T-cell (primary cell): ENCODE data around the gene IQGAP1. TPM values are rescaled to one million over a fixed set of nuclear protein-coding genes. Genes with fewer than 3 reads are reported as not detected.
A peak's percentile ranks its signal among the peaks of the same experiment; 100 is the strongest.

Source experiments
- ATAC-seq, 4 experiments: fragments of 200-7000 bp in 3 of 4; fragments of 150-1000 bp in 1 of 4; cut with Tn5 transposase; replicated peaks in 1 of 4; 1 replicate in 3 of 4; 2 replicates in 1 of 4; pipeline ENCODE4 v1.10.0; 2021; ENCODE audit warnings: moderate library complexity in 3 of 4, mild to moderate bottlenecking in 2 of 4, moderate number of reproducible peaks in 1 of 4
- CTCF ChIA-PET, 2 donors: fragments of 300-600 bp; sonication (Branson Sonifier 250); formaldehyde crosslinking; loops; one replicate each; lab custom pipeline; 2022; ENCODE audit warnings: antibody characterized with exemption in 2 of 2; lab: Charles Lee
- POLR2A ChIA-PET, 2 donors: fragments of 300-600 bp; sonication (Branson Sonifier 250); formaldehyde crosslinking; loops; one replicate each; lab custom pipeline; 2022; ENCODE audit warnings: antibody characterized with exemption in 2 of 2; lab: Charles Lee
- DNase-seq, 35 experiments: peaks; one replicate each; pipeline versions ENCODE4 v3.0.0 to v3.0.0-alpha.2; 2013 to 2023
- H3K27ac ChIP-seq: one replicate; pipeline ENCODE4 v1.5.1; 2013; ENCODE audit warnings: low read length
- H3K27me3 ChIP-seq, 2 experiments: replicated peaks in 1 of 2; 1 replicate in 1 of 2; 2 replicates in 1 of 2; pipeline versions ENCODE4 v1.6.1 to v1.7.0; 2013; ENCODE audit warnings: low read length in 1 of 2, mixed read lengths in 1 of 2; ENCODE audit not compliant: control insufficient read depth in 2 of 2, insufficient read depth in 2 of 2; ENCODE audit errors: extremely low read depth in 1 of 2
- H3K36me3 ChIP-seq, 2 donors: 1 replicate in 1 of 2; 2 replicates in 1 of 2; pipeline versions ENCODE4 v1.6.1 to v1.7.0; 2013; ENCODE audit warnings: low read length in 1 of 2; ENCODE audit not compliant: control insufficient read depth in 2 of 2, insufficient read depth in 1 of 2; ENCODE audit errors: extremely low read depth in 1 of 2
- H3K4me1 ChIP-seq, 2 experiments: 1 replicate in 1 of 2; 2 replicates in 1 of 2; pipeline versions ENCODE4 v1.6.1 to v1.7.0; 2013; ENCODE audit warnings: low read length in 2 of 2, mixed read lengths in 1 of 2; ENCODE audit not compliant: insufficient read depth in 2 of 2, control insufficient read depth in 1 of 2; ENCODE audit errors: extremely low read depth in 1 of 2
- H3K4me3 ChIP-seq, 2 donors: 1 replicate in 1 of 2; 2 replicates in 1 of 2; pipeline versions ENCODE4 v1.5.1 to v1.7.0; 2013; ENCODE audit warnings: mild to moderate bottlenecking in 2 of 2, low read length in 1 of 2, moderate library complexity in 1 of 2; ENCODE audit not compliant: control insufficient read depth in 1 of 2; ENCODE audit errors: extremely low read depth in 1 of 2
- H3K9me3 ChIP-seq: 2 replicates; pipeline ENCODE4 v1.7.0; 2013
- H3K27ac Mint-ChIP-seq, 2 donors: one replicate each; pipeline ENCODE4 v1.8.0; 2020 to 2021; ENCODE audit warnings: mild to moderate bottlenecking in 2 of 2, mixed read lengths in 2 of 2
- H3K27me3 Mint-ChIP-seq, 2 donors: one replicate each; pipeline ENCODE4 v1.8.0; 2021 to 2022; ENCODE audit warnings: mixed read lengths in 2 of 2
- H3K36me3 Mint-ChIP-seq: one replicate; pipeline ENCODE4 v1.8.0; 2021; ENCODE audit warnings: mixed read lengths
- H3K4me1 Mint-ChIP-seq, 3 donors: one replicate each; pipeline ENCODE4 v1.8.0; 2020 to 2022; ENCODE audit warnings: mixed read lengths in 3 of 3, mild to moderate bottlenecking in 1 of 3
- H3K4me3 Mint-ChIP-seq, 3 donors: one replicate each; pipeline ENCODE4 v1.8.0; 2020 to 2022; ENCODE audit warnings: mild to moderate bottlenecking in 3 of 3, mixed read lengths in 3 of 3, moderate library complexity in 3 of 3
- H3K9me3 Mint-ChIP-seq, 3 donors: one replicate each; pipeline ENCODE4 v1.8.0; 2020 to 2022; ENCODE audit warnings: mixed read lengths in 3 of 3
- WGBS: methylation state at CpG from one replicate; pipeline ENCODE4 v1.1.5; 2013; ENCODE audit warnings: missing lambda C conversion rate; ENCODE audit not compliant: insufficient coverage; 5-methylcytosine and 5-hydroxymethylcytosine counted together
- total RNA-seq, 35 experiments: library from RNA in 6 of 35; stranded (reverse) in 6 of 35; fragments of 120-200 nt in 1 of 35; gene quantifications; one replicate each; pipeline versions ENCODE4 v1.2.1 to v1.2.4 and lab custom pipeline; 2013 to 2026

Gene IQGAP1
- total RNA-seq, 5 donors from 2014 or later (not counting 1 experiment from before 2014, with no cell fraction given): 125 to 158 (median 127) TPM

DNA sequence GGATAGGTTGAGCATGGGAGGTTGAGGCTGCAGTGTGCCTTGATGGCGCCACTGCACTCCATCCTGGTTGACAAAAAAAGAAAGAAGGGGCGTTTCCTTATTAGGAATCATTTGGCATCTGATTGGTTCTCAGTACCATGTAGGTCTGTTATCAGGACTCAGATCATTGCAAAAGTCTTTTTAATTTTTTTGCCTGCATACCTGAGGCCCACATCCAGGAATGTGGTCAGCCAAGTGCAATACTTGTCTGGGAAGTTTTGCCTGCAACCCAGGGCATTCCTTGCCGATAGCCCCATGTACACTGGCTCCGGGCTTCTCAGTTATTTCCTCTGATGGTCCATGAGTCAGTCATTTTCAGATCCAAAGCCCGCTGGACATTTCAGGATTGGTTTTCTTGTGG is 91.6 kb downstream of the IQGAP1 start:
- H3K4me3 ChIP-seq: no peak overlapping the region
- no peak overlapping the region for H3K27ac ChIP-seq
- H3K9me3 Mint-ChIP-seq: no peaks in the 10 kb centered on the region
- no peak overlapping the region for H3K4me3 Mint-ChIP-seq
- peaks cover 0 to 13% of the 10 kb centered on the region in 2 experiments for H3K4me1 ChIP-seq
- H3K9me3 ChIP-seq: no peaks in the 10 kb centered on the region
- 84% methylated on average over 3 of the region's 5 CpGs for WGBS
- H3K27ac Mint-ChIP-seq: peak overlapping the region in 1 of 2 donors; percentile 63
- H3K36me3 ChIP-seq: peaks cover 2 to 75% of the 10 kb centered on the region in 2 donors
- no peaks in the 10 kb centered on the region for H3K27me3 ChIP-seq
- ChIA-PET CTCF (interaction anchor here (0.7 to 6.6 kb wide), 2 partner anchors 119 to 179 kb away, joined by 3 to 52 read pairs; no protein-coding TSS in a partner anchor), POLR2A (no interaction called here)
- H3K4me1 Mint-ChIP-seq: peaks cover 27 to 58% (median 43%) of the 10 kb centered on the region in 3 donors
- ATAC-seq (no peak), DNase-seq (no peak)
- H3K36me3 Mint-ChIP-seq: peaks cover 48% of the 10 kb centered on the region
- H3K27me3 Mint-ChIP-seq: no peaks in the 10 kb centered on the region

DNA sequence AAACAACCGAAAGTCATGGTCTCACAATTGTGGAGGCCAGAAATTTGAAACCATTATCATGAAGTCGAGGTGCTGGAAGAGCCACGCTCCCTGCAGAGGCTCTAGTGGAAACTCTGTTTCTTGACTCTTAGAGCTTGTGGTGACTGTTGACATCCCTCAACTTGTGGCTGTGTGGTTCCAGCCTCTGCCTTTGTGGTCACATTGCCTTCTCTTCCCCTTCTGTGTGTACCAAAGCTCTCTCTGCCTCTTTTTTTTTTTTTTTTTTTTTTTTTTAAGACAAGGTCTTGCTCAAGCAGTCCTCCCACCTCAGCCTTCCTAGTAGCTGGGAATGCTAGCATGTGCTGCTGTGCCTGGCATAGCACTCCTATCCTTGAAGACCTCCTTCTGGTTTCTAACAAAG is 93.0 kb downstream of the IQGAP1 start:
- peak in 20 of 35 experiments; percentile 1 to 54 (median 9) for DNase-seq
- no peak overlapping the region for H3K27ac ChIP-seq
- CTCF ChIA-PET: interaction anchor here (0.6 to 6.6 kb wide), 13 partner anchors 18 to 520 kb away, joined by 3 to 52 read pairs (median 6); no protein-coding TSS in a partner anchor

GRCh38 chr15:90482124-90483011 is 94.3 kb downstream of the IQGAP1 start:
- H3K36me3 ChIP-seq: peaks cover 10 to 80% of the 10 kb centered on the region in 2 donors
- ATAC-seq (peak in 1 of 4 experiments; percentile 57), DNase-seq (peak in 30 of 35 experiments; percentile 7 to 68 (median 34))
- Mint-ChIP-seq H3K36me3 (peaks cover 59% of the 10 kb centered on the region), H3K4me3 (no peak overlapping the region), H3K4me1 (peaks cover 22 to 49% (median 35%) of the 10 kb centered on the region in 3 donors), H3K27me3 (no peaks in the 10 kb centered on the region), H3K9me3 (no peaks in the 10 kb centered on the region), H3K27ac (no peak overlapping the region)
- H3K27ac ChIP-seq: no peak overlapping the region
- H3K4me1 ChIP-seq: peaks cover 0 to 13% of the 10 kb centered on the region in 2 experiments
- WGBS: 93% methylated on average over 3 of the region's 7 CpGs
- H3K4me3 ChIP-seq: no peak overlapping the region
- CTCF ChIA-PET: interaction anchor here (0.5 to 6.6 kb wide), 21 partner anchors 17 to 408 kb away, joined by 3 to 52 read pairs (median 3); no protein-coding TSS in a partner anchor
- no peaks in the 10 kb centered on the region for H3K9me3 ChIP-seq
- H3K27me3 ChIP-seq: no peaks in the 10 kb centered on the region
- POLR2A ChIA-PET: interaction anchor here in 1 of 2 donors (0.7 kb wide), 1 partner anchor 31 kb away, joined by 7 read pairs; no protein-coding TSS in a partner anchor

More for the DNA sequence above, 93.0 kb downstream of the IQGAP1 start:
- Mint-ChIP-seq H3K27ac (peak overlapping the region; percentile 29 to 65), H3K4me1 (peaks cover 27 to 58% (median 43%) of the 10 kb centered on the region in 3 donors), H3K4me3 (no peak overlapping the region), H3K27me3 (no peaks in the 10 kb centered on the region), H3K36me3 (peaks cover 59% of the 10 kb centered on the region), H3K9me3 (no peaks in the 10 kb centered on the region)
- H3K9me3 ChIP-seq: no peaks in the 10 kb centered on the region
- WGBS: 20% methylated on average over 3 of the region's 3 CpGs
- no peaks in the 10 kb centered on the region for H3K27me3 ChIP-seq
- H3K4me1 ChIP-seq: peaks cover 0 to 13% of the 10 kb centered on the region in 2 experiments
- POLR2A ChIA-PET: interaction anchor here in 1 of 2 donors (0.7 kb wide), 2 partner anchors 11 to 188 kb away, joined by 7 to 10 read pairs; no protein-coding TSS in a partner anchor
- H3K4me3 ChIP-seq: no peak overlapping the region
- peak; percentile 55 to 73 (median 69) for ATAC-seq
- peaks cover 2 to 77% of the 10 kb centered on the region in 2 donors for H3K36me3 ChIP-seq

DNA sequence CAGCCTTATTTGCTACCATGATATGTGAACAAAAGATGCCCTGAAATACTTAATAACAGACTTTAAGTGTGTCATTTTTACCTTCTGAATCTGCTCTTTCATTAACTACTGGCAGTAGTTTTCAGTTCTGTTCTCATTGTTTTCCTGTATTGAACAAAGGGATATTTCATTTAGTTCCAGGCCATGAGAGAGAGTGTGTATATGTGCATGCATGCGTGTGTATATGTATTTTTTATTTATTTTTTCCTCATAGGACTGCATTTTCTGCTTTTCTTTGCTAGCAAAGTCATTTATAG is 94.9 kb downstream of the IQGAP1 start:
- Mint-ChIP-seq H3K9me3 (no peaks in the 10 kb centered on the region), H3K36me3 (peaks cover 59% of the 10 kb centered on the region), H3K27me3 (no peaks in the 10 kb centered on the region), H3K4me1 (peaks cover 22 to 46% (median 32%) of the 10 kb centered on the region in 3 donors), H3K27ac (no peak overlapping the region), H3K4me3 (no peak overlapping the region)
- POLR2A ChIA-PET: no interaction called here
- H3K27ac ChIP-seq: no peak overlapping the region
- ATAC-seq: no peak
- H3K4me3 ChIP-seq: no peak overlapping the region
- peaks cover 10 to 80% of the 10 kb centered on the region in 2 donors for H3K36me3 ChIP-seq
- WGBS: no CpG with 5 or more reads among the region's 1 CpG
- H3K9me3 ChIP-seq: no peaks in the 10 kb centered on the region
- H3K27me3 ChIP-seq: no peaks in the 10 kb centered on the region
- CTCF ChIA-PET: interaction anchor here (0.5 to 6.6 kb wide), 13 partner anchors 18 to 407 kb away, joined by 3 to 52 read pairs (median 4); no protein-coding TSS in a partner anchor
- DNase-seq: no peak
- H3K4me1 ChIP-seq: peaks cover 0 to 13% of the 10 kb centered on the region in 2 experiments

DNA sequence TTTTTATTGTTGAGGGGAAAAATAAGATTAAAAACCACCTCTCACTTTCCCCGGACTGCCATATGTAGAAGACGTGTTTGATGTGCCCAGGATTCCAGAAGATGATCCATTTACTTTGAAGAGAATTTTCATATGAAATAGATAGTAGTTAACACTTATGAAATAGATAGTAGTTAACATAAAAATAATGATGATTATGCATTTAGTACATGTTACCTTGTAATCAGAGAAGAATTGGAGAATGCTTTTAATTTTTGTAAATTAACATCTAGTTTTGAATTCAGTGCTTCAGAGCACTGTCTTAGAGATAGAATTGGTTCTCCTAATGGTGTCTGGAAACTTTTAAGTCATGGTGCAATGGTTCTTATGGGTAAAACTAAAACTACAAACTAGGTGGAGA is 95.6 kb downstream of the IQGAP1 start:
- Mint-ChIP-seq H3K36me3 (peaks cover 56% of the 10 kb centered on the region), H3K9me3 (no peaks in the 10 kb centered on the region), H3K4me1 (peaks cover 21 to 39% (median 27%) of the 10 kb centered on the region in 3 donors), H3K27ac (no peak overlapping the region), H3K27me3 (no peaks in the 10 kb centered on the region), H3K4me3 (no peak overlapping the region)
- CTCF ChIA-PET: interaction anchor here (1.4 to 6.6 kb wide), 4 partner anchors 123 to 167 kb away, joined by 3 to 52 read pairs (median 28); no protein-coding TSS in a partner anchor
- H3K36me3 ChIP-seq: peaks cover 10 to 77% of the 10 kb centered on the region in 2 donors
- peaks cover 0 to 13% of the 10 kb centered on the region in 2 experiments for H3K4me1 ChIP-seq
- H3K4me3 ChIP-seq: no peak overlapping the region
- DNase-seq: no peak
- no peak for ATAC-seq
- no peaks in the 10 kb centered on the region for H3K27me3 ChIP-seq
- H3K9me3 ChIP-seq: no peaks in the 10 kb centered on the region
- H3K27ac ChIP-seq: no peak overlapping the region
- no CpG with 5 or more reads among the region's 2 CpGs for WGBS
- POLR2A ChIA-PET: no interaction called here

GRCh38 chr15:90487186-90487585 is 99.1 kb downstream of the IQGAP1 start:
- Histone ChIP-seq H3K9me3 (no peaks in the 10 kb centered on the region), H3K27ac (no peak overlapping the region), H3K4me1 (no peaks in the 10 kb centered on the region), H3K4me3 (no peak overlapping the region), H3K36me3 (peaks cover 16 to 90% of the 10 kb centered on the region in 2 donors), H3K27me3 (no peaks in the 10 kb centered on the region)
- POLR2A ChIA-PET: no interaction called here
- no peak overlapping the region for H3K4me3 Mint-ChIP-seq
- CTCF ChIA-PET: no interaction called here
- H3K27ac Mint-ChIP-seq: no peak overlapping the region
- H3K9me3 Mint-ChIP-seq: no peaks in the 10 kb centered on the region
- peaks cover 68% of the 10 kb centered on the region for H3K36me3 Mint-ChIP-seq
- H3K4me1 Mint-ChIP-seq: peaks cover 0 to 5% (median under 1%) of the 10 kb centered on the region in 3 donors
- no CpG with 5 or more reads among the region's 8 CpGs for WGBS
- no peak for ATAC-seq
- no peak for DNase-seq
- H3K27me3 Mint-ChIP-seq: no peaks in the 10 kb centered on the region
